GM20000 (cell line): ENCODE data around the gene UBE2O.
"Not testable (repeated sequence)": the region's sequence is repeated elsewhere in the genome, so short reads cannot be mapped to it uniquely, and the experiment has no call there.

ENCODE experiments used
- DNase-seq: peaks from one replicate; pipeline ENCODE4 v3.0.0; 2012; ENCODE audit warnings: low spot score
- TF ChIP-seq, protein P1 (sequence below): IDR thresholded peaks from 2 replicates; pipeline ENCODE4 v1.5.1; 2012; ENCODE audit warnings: mild to moderate bottlenecking, control low read depth; ENCODE audit errors: extremely low read depth, missing control alignments

Gene UBE2O

DNA sequence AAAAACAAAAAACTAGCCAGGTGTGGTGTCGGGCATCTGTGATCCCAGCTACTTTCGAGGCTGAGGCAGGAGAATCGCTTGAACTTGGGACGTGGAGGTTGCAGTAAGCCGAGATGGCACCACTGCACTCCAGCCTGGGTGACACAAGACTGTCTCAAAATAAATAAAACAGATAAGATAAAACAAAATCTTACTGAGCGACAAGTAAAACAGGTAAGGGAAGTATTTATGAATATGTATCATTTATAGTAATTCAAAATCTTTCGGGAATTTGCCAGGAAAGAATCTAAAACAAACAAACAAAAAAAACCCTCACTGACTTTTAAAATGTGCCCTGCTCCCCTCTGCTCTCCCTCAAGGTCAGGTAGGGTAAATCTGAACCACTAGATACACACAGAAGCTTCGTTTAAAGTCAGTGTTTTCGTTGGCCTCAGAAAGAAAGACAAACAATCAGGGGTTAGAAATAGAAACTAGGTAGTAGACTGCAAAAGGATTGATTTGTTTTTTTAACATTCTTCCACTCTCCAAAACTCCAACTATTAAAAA lies 101.4 kb downstream of the UBE2O start:
- TF ChIP-seq, protein P1, sequence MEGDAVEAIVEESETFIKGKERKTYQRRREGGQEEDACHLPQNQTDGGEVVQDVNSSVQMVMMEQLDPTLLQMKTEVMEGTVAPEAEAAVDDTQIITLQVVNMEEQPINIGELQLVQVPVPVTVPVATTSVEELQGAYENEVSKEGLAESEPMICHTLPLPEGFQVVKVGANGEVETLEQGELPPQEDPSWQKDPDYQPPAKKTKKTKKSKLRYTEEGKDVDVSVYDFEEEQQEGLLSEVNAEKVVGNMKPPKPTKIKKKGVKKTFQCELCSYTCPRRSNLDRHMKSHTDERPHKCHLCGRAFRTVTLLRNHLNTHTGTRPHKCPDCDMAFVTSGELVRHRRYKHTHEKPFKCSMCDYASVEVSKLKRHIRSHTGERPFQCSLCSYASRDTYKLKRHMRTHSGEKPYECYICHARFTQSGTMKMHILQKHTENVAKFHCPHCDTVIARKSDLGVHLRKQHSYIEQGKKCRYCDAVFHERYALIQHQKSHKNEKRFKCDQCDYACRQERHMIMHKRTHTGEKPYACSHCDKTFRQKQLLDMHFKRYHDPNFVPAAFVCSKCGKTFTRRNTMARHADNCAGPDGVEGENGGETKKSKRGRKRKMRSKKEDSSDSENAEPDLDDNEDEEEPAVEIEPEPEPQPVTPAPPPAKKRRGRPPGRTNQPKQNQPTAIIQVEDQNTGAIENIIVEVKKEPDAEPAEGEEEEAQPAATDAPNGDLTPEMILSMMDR, result no peak
- DNase-seq, result no peak

DNA sequence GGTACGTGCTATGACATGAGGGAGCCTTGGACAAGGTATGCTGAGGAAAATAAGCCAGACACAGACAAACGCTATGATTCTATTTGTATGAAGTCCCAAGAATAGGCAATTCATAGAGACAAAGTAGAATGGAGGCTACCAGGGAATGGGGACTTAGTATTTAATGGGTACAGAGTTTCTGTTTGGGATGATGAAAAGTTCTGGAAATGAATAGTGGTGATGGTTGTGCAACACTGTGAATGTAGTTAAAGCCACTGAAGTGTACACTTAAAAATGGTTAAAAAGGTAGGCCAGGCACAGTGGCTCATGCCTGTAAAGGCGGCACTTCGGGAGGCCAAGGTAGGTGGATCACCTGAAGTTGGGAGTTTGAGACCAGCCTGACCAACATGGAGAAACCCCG lies 102.5 kb downstream of the UBE2O start:
- TF ChIP-seq, protein P1, result no peak
- DNase-seq, result no peak

DNA sequence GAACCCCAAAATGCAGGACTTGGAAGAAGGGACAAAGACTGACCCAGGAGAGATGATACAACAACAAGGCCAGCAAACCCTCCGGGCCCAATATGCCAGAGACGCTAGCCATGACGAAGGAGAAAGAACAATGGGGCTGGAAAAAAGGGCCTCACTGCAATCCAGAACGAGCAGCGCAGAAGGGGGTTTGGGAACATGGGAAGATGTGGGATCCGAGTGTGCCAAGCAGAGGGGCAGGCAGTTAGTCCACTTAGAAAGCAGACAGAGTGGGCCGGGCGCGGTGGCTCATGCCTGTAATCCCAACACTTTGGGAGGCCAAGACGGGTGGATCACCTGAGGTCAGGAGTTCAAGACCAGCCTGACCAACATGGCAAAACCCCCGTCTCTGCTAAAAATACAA lies 106.0 kb downstream of the UBE2O start:
- DNase-seq, result not testable (repeated sequence)

DNA sequence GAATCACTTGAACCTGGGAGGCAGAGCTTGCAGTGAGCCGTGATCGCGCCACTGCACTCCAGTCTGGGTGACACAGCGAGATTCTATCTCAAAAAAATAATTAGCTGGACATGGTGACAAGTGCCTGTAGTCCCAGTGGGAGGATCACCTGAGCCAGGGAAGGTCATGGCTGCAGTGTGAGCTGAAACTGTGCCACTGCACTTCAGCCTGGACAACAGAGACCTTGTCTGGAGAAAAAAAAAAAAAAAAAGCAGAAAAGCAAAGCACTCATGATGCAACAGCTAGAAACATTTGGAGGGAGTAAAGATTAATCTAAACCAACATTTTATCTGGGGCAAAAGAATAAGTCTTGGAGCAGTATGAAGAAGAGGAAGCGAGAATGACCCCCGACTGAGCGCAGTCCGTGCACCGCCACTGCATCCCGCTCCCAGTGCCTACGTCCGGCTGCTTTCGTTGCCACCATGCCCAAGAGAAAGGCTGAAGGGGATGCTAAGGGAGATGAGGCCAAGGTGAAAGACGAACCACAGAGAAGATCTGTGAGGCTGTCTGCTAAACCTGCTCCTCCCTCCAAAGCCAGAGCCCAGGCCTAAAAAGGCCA lies 107.5 kb downstream of the UBE2O start:
- no peak for DNase-seq
- TF ChIP-seq, protein P1, result no peak

DNA sequence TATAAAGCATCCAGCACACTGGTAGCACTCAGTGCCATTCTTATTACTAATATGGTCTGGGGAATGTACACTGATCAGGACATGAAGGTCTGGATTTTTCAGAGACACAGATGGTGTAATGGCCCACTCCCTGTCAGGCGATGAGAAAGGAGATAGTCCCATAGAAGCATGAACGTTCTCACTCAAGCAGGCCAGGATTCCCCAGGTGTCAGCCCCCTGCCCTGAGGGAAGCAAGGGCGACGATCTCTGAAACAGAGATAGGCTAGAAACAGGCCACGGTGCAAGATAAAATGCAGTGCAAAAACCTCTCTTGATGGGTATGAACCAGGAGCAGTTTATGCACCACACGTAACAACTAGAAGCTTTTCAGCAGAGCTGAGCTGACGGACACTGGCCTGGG lies 109.8 kb downstream of the UBE2O start:
- TF ChIP-seq, protein P1, result no peak
- no peak for DNase-seq

DNA sequence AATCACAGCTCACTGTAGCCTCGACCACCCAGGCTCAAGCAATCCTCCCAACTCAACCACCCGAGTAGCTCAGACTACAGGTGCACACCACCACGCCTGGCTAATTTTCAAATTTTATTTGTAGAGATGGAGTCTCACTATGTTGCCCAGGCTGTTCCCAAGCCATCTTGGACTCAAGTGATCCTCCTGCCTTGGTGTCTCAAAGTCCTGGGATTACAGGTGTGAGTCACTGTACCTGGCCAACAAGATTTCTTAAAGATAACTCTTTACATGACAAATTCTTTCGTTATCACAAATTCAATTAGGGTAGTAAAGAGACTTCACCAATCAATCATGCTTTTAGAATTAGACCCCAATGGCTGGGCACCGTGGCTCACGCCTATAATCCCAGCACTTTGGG lies 111.7 kb downstream of the UBE2O start:
- DNase-seq, result no peak
- TF ChIP-seq, protein P1, result no peak
